Measurements from ENCODE around the gene TET2. TPM values are rescaled to one million over a fixed set of nuclear protein-coding genes. Genes with fewer than 3 reads are reported as not detected.

The TET2 gene
- total RNA-seq, 4 donors from 2014 or later, result 27.4 to 40.5 (median 32.4) TPM

- Histone ChIP-seq H3K4me3 (replicated peaks in 1 of 3) (no peak overlapping the region), H3K4me1 (no peaks in the 10 kb centered on the region), H3K27me3 (no peaks in the 10 kb centered on the region), H3K9me3 (no peaks in the 10 kb centered on the region), H3K27ac (no peak overlapping the region), H3K36me3 (no peaks in the 10 kb centered on the region)
- no peak for TF ChIP-seq POLR2A (IDR thresholded peaks at IDR 0.05)
- no peak for TF ChIP-seq CTCF (IDR thresholded peaks at IDR 0.05)
- DNase-seq, result no peak
- intact Hi-C loops (cut with DNase I), result no loop called here
Measured at GRCh38 chr4:105304085-105304484, 157.4 kb downstream of the TET2 start.

- Histone ChIP-seq H3K9me3 (no peaks in the 10 kb centered on the region), H3K27ac (no peak overlapping the region), H3K27me3 (no peaks in the 10 kb centered on the region), H3K4me3 (replicated peaks in 1 of 3) (no peak overlapping the region), H3K4me1 (no peaks in the 10 kb centered on the region), H3K36me3 (no peaks in the 10 kb centered on the region)
- WGBS, 2 donors, result 82 to 88% methylated on average over 5 of the region's 5 CpGs
- TF ChIP-seq CTCF (IDR thresholded peaks at IDR 0.05) (no peak), POLR2A (IDR thresholded peaks at IDR 0.05) (no peak)
- no peak for DNase-seq
- intact Hi-C loops (cut with DNase I), result no loop called here
Measured at GRCh38 chr4:105305019-105305836, 158.6 kb downstream of the TET2 start.

- H3K4me1 ChIP-seq, result no peaks in the 10 kb centered on the region
- TF ChIP-seq POLR2A (IDR thresholded peaks at IDR 0.05) (no peak), CTCF (IDR thresholded peaks at IDR 0.05) (no peak)
- no peak overlapping the region for H3K27ac ChIP-seq
- no peaks in the 10 kb centered on the region for H3K9me3 ChIP-seq
- 86% methylated on average over 5 of the region's 5 CpGs for WGBS, 2 donors
- DNase-seq, result no peak
- H3K36me3 ChIP-seq, result no peaks in the 10 kb centered on the region
- H3K27me3 ChIP-seq, result no peaks in the 10 kb centered on the region
- intact Hi-C loops (cut with DNase I), result no loop called here
- H3K4me3 ChIP-seq (replicated peaks in 1 of 3), result no peak overlapping the region
Measured at GRCh38 chr4:105306158-105306781, 159.6 kb downstream of the TET2 start.

- Histone ChIP-seq H3K4me3 (replicated peaks in 1 of 3) (no peak overlapping the region), H3K9me3 (no peaks in the 10 kb centered on the region), H3K27me3 (no peaks in the 10 kb centered on the region), H3K4me1 (no peaks in the 10 kb centered on the region), H3K27ac (no peak overlapping the region), H3K36me3 (no peaks in the 10 kb centered on the region)
- TF ChIP-seq POLR2A (IDR thresholded peaks at IDR 0.05), result no peak
- no peak for TF ChIP-seq CTCF (IDR thresholded peaks at IDR 0.05)
- intact Hi-C loops (cut with DNase I), result no loop called here
- 85 to 89% methylated on average over 3 of the region's 3 CpGs for WGBS, 2 donors
- no peak for DNase-seq
Measured at GRCh38 chr4:105306820-105307219, 160.1 kb downstream of the TET2 start.

GRCh38 chr4:105318486-105318885 is 171.8 kb downstream of the TET2 start:
- intact Hi-C loops (cut with DNase I), result no loop called here
- no peaks in the 10 kb centered on the region for H3K27me3 ChIP-seq
- 91 to 98% methylated on average over 1 of the region's 1 CpG for WGBS, 2 donors
- TF ChIP-seq CTCF (IDR thresholded peaks at IDR 0.05), result no peak
- TF ChIP-seq POLR2A (IDR thresholded peaks at IDR 0.05), result no peak
- no peak overlapping the region for H3K27ac ChIP-seq
- DNase-seq, result no peak
- no peaks in the 10 kb centered on the region for H3K9me3 ChIP-seq
- no peak overlapping the region for H3K4me3 ChIP-seq (replicated peaks in 1 of 3)
- no peaks in the 10 kb centered on the region for H3K36me3 ChIP-seq
- H3K4me1 ChIP-seq, result no peaks in the 10 kb centered on the region
